ENCODE results near the gene CAPN15. TPM values are rescaled to one million over a fixed set of nuclear protein-coding genes. Genes with fewer than 3 reads are reported as not detected.

CAPN15 gene
- total RNA-seq, 1 experiment from 2014 or later, result 76.4 TPM

GRCh38 chr16:516301-516700 is 11.2 kb upstream of the CAPN15 start:
- no peak overlapping the region for H2BK20ac ChIP-seq (ENCODE audit: low read depth, low read length, poor library complexity, severe bottlenecking)
- no peak overlapping the region for H3T11ph ChIP-seq (ENCODE audit: low read length)
- no peak overlapping the region for H4K5ac ChIP-seq (ENCODE audit: insufficient read length, low read depth, low read length)
- H2BK5ac ChIP-seq (ENCODE audit: insufficient read length, low read length), result no peak overlapping the region
- no peak overlapping the region for H3K9ac ChIP-seq (ENCODE audit: extremely low read depth, insufficient read length, low read length)
- H4K8ac ChIP-seq (replicated peaks; ENCODE audit: insufficient read length, low read depth, low read length), result no peak overlapping the region
- H3K4ac ChIP-seq (ENCODE audit: low read depth, low read length), result no peak overlapping the region
- H3K4me3 Mint-ChIP-seq, result no peak overlapping the region
- H2AFZ ChIP-seq (ENCODE audit: low read length), result no peak overlapping the region
- no peak overlapping the region for H4K91ac ChIP-seq (ENCODE audit: insufficient read length, low read depth, low read length)
- H2AK5ac ChIP-seq (ENCODE audit: insufficient read length, low read length), result no peak overlapping the region
- H3K4me1 ChIP-seq (ENCODE audit: insufficient read depth, low read length), result no peaks in the 10 kb centered on the region
- H2BK12ac ChIP-seq (ENCODE audit: insufficient read length, low read depth, low read length), result no peak overlapping the region
- no peaks in the 10 kb centered on the region for H3K27me3 ChIP-seq (ENCODE audit: insufficient read depth, low read length)
- WGBS (ENCODE audit: extremely low coverage, insufficient read length, low lambda C conversion rate), result no CpG with 5 or more reads among the region's 8 CpGs
- no peaks in the 10 kb centered on the region for H3K79me1 ChIP-seq (ENCODE audit: insufficient read depth, low read depth, low read length, poor library complexity, severe bottlenecking)
- no peak overlapping the region for H3K27ac ChIP-seq (ENCODE audit: insufficient read length, low read depth, low read length)
- no peaks in the 10 kb centered on the region for H3K27me3 Mint-ChIP-seq (ENCODE audit: low read depth)
- no peaks in the 10 kb centered on the region for H3K79me2 ChIP-seq (ENCODE audit: insufficient read depth, low read length)
- no peak overlapping the region for H3K27ac Mint-ChIP-seq
- H3K9me3 Mint-ChIP-seq, result no peaks in the 10 kb centered on the region
- H3K56ac ChIP-seq (ENCODE audit: insufficient read length, low read depth, low read length), result no peak overlapping the region
- no peak for DNase-seq
- no peak overlapping the region for H2BK15ac ChIP-seq (ENCODE audit: low read depth, low read length)
- no peak overlapping the region for H3K14ac ChIP-seq (ENCODE audit: insufficient read depth, low read length)
- H3K4me2 ChIP-seq (ENCODE audit: insufficient read depth, insufficient read length, low read length), result no peak overlapping the region
- H3K4me1 Mint-ChIP-seq, result no peaks in the 10 kb centered on the region
- H2BK120ac ChIP-seq (ENCODE audit: low read depth, low read length, poor library complexity, severe bottlenecking), result no peak overlapping the region
- H3K9me3 ChIP-seq (ENCODE audit: control insufficient read depth, low read depth, low read length), result no peaks in the 10 kb centered on the region
- TF ChIP-seq CTCF (conservative IDR thresholded peaks at IDR 0.05), result no peak
- no peak overlapping the region for H3K23ac ChIP-seq (ENCODE audit: insufficient read length, low read depth, low read length)
- no peaks in the 10 kb centered on the region for H3K23me2 ChIP-seq (ENCODE audit: insufficient read length, low read depth, low read length, poor library complexity, severe bottlenecking)
- no peak overlapping the region for H3K18ac ChIP-seq (ENCODE audit: insufficient read length, low read depth, low read length)
- no peaks in the 10 kb centered on the region for H4K20me1 ChIP-seq (ENCODE audit: control insufficient read depth, insufficient read depth, insufficient read length)
- peaks cover 5 to 24% (median 22%) of the 10 kb centered on the region in 3 experiments; a peak in 6 of 7 replicates for H3K36me3 Mint-ChIP-seq (ENCODE audit: insufficient read depth in 1 of 3, low read depth in 3 of 3)

Data from H9 (cell line).